ENCODE data around the gene ASIC2.

ASIC2 gene

DNA sequence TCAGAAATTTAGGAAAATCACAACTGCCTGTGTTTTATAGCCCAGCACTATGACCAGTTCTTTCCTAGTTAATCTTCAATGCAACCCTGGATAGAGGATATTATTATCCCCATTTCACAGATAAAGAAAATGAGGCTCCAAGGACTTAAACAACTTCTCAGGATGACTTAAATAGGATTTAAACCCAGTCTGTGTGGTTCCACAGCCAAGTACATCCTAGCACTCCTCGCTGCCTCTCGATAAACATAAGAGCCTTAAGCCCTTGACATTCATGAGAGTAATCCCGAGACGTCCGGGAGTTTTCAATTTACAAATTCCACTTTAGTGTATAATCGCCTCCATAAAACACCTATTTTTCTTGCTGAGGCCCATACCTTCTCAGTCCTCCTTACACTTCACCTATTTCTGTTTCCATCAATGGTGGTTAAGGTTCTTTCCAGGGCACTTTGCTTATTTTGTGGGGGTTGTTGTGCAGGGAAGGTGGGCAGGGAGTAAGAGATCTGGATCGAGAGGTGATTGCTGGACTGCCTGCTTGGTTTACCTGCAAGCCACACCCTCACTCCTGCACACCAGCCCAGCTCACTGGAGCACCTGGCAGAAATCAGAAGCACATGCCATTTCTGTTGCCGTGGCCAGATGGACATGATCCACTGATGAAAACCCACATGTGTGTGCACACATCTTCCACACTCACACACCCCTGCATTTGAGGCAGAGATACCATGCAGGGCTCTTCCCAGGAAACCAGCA, 50.5 kb downstream of the ASIC2 start:
- DNase-seq (ENCODE audit: low read depth), result no peak

DNA sequence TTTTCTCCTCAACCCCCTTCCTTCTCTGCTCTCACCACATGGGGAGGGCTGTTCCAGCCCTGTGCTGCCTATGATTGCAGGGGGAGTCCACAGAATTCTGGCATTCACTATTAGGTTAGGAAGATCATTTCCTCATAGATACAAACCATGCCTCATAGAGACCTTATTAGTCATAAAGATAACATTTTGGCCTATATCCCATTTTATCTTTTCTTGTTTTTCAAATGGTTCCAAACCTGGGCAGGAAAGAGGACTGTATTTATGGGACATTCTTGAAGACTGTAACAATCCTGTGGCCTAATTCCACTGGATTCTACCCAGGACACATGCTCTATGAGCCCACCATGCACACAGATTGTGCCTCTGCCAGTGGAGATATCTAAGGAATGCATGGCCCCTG, 51.7 kb downstream of the ASIC2 start:
- DNase-seq (ENCODE audit: low read depth), result no peak

DNA sequence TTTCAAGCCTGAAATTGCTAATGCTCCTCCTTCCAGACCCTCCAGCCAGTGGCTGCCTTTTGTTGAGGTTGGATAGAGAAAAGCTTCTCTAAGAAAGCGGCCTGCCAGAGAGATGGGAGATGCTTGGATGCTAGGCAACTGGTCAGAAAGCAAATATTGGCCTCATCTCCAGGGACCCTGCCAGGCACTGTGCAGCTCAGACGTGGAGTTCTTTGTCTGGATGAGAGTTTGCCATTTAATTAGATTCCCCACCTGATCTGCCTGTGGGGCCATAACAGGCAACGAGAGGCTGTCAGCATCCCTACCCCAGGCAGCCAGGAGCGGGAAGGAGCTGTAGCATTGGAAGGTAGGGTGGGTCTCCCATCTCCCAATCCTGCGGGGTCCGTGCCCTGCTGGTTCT, 52.7 kb downstream of the ASIC2 start:
- DNase-seq (ENCODE audit: low read depth), result no peak

DNA sequence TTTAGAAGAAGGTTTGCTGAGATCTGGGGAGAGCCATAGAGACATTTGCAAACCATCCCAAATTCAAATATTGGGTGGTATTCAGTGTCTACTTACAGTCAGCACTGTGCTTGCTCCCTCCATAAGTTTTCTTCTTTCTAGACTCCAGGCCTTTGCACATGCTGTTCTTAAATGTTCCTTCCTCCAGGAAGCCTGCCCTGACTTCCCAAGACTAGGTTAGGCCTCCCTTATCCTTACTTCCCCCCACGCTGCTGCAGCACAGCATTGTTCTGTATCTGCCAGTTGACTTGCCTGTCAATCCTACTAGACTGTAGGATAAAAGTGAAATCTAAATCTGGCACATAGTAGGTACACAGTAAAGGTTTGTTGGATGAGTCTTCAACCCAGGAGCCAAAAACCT, 53.4 kb downstream of the ASIC2 start:
- DNase-seq (ENCODE audit: low read depth), result no peak

DNA sequence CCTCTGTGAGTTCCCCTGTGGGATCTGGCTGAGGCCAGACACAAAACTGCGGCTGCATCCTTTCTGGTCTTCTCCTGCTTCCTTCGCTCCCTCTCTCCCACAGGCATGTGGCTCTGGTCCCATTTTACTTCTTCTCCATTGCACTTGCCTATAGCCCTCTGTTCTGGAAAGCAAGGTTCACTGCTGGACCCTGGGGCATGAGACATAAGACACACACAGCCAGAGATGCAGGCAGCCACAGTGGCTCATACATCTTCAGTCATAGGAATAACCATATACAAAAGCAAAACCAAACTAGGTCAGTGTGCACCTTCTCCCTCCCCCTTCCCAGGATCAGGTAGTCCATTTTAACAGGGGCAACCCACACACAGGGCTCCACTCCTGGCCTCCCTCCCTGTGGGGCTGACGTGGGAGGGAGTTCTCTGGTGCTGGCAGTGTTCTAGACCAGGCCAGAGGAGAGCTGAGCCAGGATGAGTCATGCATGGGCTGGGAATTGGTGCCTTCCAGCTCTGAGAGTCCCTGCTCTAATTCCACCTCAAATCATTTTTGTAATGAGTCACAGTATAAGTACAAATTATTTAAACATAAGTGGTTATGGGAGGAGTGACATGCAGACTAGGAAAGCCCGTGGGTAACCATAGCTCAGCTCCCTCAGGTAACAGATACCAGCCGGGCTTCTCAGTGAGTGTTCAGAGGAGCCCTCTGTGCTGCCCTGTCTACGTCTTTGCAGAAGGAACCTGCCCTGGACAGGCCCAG, 58.0 kb downstream of the ASIC2 start:
- DNase-seq (ENCODE audit: low read depth), result no peak

DNA sequence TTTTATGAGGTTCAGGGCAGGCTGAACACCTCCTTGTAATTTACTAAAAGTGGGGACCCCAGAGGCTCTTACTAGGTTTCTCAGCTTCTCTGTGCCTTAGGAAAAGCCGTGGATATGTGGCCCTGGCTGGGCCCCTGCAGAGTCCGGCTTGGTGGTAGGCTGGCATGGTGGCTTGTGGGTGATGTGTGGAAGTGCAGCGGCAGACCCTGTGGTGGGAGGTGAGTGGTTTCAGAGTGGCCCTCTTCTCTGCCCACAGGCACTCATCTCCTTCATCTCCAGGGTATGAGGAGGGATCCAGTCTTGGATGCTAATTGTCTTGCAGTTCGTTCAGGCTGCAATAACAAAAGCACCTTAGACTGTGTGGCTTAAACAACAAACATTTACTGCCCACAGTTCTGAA, 58.9 kb downstream of the ASIC2 start:
- DNase-seq (ENCODE audit: low read depth), result no peak

DNA sequence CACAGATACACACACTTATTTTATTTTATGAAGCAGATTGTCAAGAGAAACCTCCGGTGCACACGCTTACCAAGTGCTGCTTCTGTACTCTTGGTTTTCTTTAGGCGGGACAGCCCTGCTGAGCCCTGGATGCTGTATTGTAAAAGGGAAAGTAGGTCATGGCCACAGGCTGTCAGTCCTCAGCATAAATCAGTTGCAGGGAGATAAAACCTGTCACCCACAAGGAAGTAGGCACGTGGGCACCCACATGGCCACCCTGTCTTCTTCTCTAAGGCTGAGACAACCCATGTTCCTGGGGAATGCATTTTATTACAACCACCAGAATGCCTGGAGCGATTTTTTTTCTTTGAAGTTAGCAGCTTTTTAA, 59.3 kb downstream of the ASIC2 start:
- DNase-seq (ENCODE audit: low read depth), result no peak

DNA sequence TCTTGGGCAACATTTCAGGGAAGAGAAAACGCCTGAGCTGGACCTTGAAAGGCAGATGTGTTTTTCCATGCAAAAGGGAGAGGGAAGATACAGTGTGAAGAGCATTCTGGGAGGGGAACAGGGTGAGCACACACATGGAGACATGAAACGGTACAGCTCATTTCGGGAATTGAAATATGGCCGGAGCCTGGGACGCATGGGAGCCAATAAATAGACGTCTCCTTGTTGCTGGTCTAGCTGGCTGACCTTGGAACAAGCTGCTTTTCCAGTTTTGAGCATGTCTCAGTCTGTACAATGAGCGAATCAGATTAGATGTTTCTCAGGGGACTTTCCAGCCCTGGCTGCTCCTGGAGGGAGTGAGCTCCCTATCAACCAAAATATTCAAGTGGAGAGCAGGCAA, 63.6 kb downstream of the ASIC2 start:
- no peak for DNase-seq (ENCODE audit: low read depth)

DNA sequence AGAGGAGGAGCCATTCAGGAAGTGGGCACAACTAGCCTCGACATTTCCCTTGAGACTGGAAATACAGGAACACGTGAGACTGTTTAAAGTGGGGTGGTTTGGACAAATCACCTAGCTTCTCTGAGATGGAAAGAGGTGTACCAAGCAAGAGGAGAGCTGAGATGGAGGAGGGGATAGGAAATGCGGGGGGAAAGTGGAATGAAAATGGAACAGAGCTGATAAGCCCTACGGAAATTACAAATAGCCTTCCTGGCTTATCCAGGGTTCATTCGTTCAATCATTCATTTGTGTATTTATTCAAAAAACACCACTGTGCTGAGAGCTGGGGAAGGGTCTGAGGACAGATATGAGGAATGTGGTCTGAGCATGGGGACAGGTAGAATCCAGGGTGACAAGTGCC, 64.1 kb downstream of the ASIC2 start:
- DNase-seq (ENCODE audit: low read depth), result no peak

DNA sequence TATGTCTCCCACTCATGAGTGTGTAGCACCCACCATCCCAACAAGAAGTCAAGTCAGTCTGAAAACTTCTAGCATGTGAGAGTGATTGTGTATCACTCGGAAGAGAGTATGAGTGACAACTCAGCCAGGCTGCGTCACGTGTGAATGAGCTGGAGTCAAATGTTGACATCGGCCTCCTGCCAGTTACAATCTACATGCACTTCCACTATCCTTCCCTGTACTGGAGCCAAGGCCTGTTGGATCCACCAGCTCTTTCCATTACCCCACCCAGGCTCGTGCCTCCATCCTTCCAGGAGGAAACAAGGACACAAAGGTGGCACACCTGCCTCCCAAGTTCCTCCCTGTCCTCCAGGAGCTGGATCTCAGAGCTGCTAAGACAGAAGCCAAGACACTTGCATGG, 64.5 kb downstream of the ASIC2 start:
- DNase-seq (ENCODE audit: low read depth), result no peak

DNA sequence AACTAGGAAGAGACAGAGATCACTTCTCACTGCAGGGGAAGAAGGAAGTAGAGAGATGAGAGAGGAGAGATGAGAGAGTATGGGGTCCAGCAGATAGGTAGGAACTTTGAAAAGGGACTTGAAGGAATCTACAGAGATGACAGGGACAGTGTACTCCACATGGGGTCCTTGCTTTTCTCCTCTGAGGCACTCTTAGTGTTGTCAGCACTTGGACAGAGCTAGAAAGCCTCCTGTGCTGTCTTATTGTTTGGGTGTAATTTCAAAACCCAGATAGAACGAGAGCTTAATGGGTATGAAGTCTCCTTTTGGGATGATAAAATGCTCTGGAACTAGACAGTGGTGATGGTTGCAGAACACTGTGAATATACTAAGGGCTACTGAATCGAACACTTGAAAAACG, 65.2 kb downstream of the ASIC2 start:
- DNase-seq (ENCODE audit: low read depth), result no peak

DNA sequence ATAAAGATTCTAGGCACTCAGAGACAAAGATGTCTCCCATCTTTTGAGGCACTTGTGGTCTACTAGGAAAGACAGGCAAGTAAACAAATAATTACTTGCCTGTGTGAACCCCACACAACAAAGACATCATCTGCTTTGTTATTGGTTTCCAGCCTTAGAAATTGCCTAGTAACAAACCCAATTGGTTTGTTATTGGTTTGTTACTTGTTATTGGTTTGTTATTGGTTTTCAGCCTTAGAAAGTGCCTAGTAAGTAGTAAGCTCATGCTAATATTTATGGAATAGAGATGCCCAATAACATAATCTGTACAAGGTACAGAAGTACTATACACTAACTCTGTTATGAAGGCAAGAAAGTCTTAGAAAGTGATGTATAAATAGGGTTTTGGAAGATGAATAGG, 67.1 kb downstream of the ASIC2 start:
- DNase-seq (ENCODE audit: low read depth), result no peak

DNA sequence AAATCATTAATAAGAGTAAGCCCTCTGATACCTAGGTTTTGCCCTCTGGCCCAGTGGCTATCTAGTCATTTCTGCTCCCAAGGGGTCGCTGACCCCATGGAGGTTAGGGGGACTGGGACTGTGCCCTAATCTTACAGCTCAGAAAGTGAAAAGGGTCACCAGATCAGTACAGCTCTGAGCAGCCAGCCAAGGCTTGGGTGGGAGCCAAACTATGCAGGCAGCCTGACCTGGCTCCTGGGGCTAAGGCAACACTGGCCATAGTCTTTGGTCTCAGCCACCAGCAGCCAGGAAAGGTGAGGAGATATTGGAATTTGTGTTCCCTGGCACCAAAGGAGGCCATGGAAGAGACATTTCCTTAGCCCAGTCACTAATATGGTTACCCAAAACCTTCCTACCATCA, 67.6 kb downstream of the ASIC2 start:
- no peak for DNase-seq (ENCODE audit: low read depth)

DNA sequence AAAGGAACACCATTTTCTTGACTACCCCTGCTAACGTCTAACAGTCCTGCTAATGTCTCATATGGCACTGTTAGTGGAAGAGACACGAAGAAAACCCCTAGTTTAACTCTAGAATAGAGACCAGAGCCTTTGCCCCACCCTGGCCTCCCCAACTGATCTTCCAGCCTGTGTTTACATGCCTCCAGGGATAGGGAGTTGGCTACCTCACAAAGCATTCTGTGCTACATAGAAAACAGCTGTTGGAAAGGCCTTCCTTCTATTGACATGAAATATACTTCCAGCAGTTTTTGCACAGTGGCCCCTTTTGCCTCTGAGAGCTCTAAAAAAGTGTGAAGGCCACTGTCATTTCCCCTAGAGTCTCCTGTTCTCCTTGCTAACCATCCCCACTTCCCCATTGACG, 73.1 kb downstream of the ASIC2 start:
- DNase-seq (ENCODE audit: low read depth), result no peak

DNA sequence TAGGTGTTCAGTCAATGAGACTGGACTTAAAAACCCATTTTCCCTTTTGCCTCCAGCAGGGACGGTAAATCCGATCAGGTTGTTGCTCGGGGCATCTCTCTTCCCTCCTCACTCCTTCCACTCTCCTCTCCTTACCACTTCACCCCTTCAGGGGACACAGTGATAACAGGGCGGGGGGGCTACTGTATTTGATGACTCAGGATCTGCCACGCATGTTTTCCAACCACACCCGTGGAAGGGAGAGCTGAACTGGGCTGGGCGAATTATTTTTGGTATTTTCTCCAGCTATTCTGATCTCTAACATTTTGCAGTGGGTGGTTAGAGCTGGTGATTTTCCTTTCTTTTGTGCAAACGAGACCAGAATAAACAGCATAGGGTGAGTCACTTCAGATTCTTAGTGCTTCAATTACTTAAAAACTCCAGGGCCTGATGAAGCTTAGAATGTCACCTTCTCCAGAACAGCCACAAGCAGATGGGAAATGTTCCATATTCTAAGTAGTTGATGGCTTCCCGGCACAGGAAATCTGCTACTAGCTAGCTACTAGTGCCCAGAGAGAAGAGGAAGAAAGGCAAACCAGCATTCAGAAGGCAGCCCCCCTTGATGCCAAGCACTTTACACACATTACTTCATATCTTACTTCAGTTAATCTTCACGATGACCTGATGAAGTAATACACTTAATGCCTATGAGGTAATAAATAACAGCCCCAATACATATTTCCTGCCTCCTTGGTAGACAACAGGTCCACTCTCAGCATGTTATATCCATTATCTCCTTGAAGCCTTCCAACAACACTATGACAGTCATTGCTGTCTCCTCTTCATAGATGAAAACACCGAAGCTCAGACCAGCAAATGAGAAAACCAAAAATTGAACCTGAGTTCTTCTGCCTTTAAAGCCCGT, 74.1 kb downstream of the ASIC2 start:
- DNase-seq (ENCODE audit: low read depth), result no peak

DNA sequence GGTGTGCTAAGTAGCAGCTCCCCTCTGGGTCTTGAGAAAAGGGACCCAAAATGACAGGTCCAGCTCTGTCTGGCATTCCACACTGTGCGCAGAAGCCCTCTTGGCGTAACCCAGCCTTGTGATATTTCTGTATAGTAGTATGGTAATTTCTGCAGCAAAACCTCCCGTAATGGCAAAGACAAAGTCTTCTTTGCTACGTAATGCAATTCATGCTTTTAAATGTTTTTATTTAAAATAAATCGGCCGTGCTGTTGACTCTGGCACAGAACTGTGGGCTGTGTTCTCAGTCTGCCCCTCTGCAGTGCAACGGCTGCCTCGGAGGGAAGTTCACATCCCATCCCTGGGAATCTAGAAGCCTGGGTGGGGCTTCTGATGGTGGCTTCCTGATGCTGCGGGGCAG, 75.2 kb downstream of the ASIC2 start:
- DNase-seq (ENCODE audit: low read depth), result no peak

DNA sequence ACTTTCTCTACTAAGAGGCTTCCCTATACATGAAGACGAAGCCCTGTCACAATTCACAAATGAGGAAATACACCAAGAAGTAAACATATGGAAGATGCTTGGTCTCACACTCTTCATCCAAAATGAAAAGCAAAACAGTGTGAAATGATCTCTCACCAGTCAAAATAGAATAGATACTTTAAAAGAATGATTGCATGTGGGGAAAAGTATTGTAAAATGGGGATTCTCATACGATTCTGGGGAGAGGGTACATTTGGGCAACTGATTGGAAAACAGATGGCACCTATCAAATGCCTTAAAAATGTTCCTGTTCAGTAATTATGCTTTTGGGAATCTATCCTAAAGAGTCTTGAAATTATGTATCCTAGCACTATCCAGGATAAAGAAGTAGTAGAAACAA, 78.1 kb downstream of the ASIC2 start:
- DNase-seq (ENCODE audit: low read depth), result no peak

DNA sequence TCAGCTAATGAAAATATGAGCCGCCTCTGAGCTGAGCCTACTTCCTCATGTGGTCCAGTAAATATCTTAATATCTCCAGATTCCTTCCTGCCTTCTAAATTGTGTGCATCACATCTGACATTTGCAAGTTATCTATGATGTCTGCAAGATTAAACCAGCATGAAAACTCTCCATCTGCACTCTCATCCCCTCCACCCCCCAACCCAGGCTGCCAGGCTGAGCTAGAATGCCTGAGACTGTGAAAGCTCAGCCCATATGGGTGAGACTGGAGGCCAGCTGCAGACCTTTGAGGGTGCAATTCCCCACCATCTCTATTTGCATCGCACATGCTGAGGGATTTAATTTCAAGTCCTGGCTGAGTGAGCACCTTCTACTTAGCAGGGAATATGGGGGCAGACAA, 82.8 kb downstream of the ASIC2 start:
- no peak for DNase-seq (ENCODE audit: low read depth)

DNA sequence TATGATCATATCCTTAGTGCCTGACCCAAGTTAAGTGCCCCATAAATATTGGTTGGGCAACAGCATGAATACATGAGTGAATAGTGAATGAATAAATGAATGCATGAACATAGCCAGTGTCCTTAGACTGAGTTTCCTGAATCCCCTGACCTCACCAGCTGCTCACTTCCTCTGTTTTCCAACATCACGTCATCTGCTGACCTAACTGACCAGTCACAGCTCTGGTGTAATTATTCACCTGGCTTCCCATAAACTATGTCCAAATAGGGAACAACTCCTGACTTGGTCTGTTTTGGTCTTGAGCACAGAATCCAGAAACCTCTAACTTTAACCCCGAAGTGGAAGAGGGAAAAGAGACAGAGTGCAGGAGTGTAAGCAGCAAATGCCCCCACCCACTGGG, 83.4 kb downstream of the ASIC2 start:
- DNase-seq (ENCODE audit: low read depth), result no peak

DNA sequence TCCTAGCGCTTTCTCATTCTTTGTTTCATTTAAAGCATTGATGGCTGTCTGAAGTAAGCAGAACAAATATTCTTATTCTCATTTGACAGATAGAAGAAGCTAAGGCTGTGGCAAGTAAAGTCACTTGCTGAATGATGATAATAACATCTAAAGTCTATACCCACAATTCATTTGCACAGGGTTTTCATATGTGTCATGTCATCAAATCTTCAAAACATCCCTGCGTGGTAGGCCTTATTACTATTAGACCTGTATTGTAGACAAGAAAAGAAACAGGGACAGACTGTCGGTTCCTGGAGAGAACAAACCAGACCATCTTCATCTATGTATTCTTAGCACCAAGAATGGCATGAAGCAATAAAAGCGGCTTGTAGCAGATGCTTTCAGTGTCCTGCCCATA, 85.9 kb downstream of the ASIC2 start:
- DNase-seq (ENCODE audit: low read depth), result no peak

DNA sequence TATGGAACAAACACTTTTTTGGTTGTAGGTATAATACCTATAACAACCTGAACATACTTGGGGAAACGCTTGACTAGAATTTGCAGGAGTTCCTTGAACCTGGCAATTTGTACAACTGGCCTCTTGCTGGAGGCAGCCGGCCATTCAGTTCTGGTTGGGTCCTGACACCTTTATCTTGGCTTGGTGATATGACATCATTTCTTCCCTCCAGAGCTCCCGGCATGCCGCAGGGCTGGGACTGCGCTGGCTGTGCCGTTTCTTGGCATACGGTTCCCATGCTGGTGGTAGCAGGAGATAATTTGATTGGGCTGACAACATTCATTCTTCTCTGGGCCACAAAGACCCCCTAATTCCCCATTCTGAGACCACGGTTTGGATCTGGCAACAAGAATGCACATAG, 87.5 kb downstream of the ASIC2 start:
- no peak for DNase-seq (ENCODE audit: low read depth)

DNA sequence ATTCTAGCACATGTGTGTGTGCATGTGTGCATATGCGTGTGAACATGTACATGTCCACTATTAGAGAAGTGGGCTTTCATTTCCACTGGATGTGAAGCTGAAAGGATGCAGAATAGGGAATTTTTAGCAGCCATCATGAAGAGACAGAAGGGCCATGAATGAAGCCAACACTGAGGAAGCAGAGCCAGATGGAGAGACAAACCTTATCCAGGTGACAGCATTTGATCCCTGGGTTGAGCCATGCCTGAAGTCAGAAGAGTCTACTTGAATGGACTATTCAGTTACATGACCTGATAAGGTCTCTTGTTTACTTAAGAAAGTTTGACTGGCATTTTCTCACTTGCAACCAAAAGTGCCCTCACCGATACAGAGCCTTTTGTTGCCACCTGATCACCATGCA, 88.4 kb downstream of the ASIC2 start:
- no peak for DNase-seq (ENCODE audit: low read depth)

DNA sequence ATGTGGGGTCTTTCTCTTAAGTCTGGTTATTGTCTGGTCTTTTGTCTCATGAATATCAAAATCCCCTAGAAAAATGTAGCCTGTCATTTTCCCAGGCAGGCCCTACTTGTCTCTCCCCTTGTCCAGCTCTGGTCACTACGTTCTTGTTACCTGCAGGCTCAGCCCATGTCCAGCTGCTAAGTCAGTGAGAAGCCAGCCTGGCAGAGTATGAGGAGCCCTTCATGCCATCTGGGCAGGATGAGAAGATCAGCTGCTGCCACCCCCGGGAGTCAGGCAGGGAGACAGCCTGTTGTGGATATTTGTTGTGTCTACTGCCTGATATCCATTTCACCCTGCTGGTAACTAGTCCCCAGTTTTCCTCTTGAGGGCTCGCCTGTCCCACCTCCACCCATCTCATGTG, 88.9 kb downstream of the ASIC2 start:
- no peak for DNase-seq (ENCODE audit: low read depth)
